Lower leg skin (tissue), 3 donors: Measurements from ENCODE around the gene CMIP.
"Not testable (repeated sequence)": the region's sequence is repeated elsewhere in the genome, so short reads cannot be mapped to it uniquely, and the experiment has no call there.

Experiments used
- POLR2A ChIP-seq, 2 donors: fragments of 450-650 bp; IDR thresholded peaks; one replicate each; pipeline ENCODE4 v1.6.1; 2016 to 2017; ENCODE audit warnings: antibody characterized with exemption in 2 of 2, mild to moderate bottlenecking in 1 of 2, moderate library complexity in 1 of 2
- TF ChIP-seq, protein P1 (sequence below), 3 donors: fragments of 450-650 bp; IDR thresholded peaks; one replicate each; pipeline ENCODE4 v1.5.1; 2016; ENCODE audit warnings: antibody characterized with exemption in 3 of 3, mild to moderate bottlenecking in 3 of 3, moderate library complexity in 2 of 3

DNA sequence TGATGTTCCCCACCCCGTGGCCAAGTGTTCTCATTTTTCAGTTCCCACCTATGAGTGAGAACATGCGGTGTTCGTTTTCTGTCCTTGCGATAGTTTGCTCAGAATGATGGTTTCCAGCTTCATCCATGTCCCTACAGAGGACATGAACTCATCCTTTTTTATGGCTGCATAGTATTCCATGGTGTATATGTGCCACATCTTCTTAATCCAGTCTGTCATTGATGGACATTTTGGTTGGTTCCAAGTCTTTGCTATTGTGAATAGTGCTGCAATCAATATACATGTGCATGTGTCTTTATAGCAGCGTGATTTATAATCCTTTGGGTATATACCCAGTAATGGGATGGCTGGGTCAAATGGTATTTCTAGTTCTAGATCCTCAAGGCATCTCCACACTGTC is 244.2 kb downstream of the CMIP start:
- TF ChIP-seq, protein P1, sequence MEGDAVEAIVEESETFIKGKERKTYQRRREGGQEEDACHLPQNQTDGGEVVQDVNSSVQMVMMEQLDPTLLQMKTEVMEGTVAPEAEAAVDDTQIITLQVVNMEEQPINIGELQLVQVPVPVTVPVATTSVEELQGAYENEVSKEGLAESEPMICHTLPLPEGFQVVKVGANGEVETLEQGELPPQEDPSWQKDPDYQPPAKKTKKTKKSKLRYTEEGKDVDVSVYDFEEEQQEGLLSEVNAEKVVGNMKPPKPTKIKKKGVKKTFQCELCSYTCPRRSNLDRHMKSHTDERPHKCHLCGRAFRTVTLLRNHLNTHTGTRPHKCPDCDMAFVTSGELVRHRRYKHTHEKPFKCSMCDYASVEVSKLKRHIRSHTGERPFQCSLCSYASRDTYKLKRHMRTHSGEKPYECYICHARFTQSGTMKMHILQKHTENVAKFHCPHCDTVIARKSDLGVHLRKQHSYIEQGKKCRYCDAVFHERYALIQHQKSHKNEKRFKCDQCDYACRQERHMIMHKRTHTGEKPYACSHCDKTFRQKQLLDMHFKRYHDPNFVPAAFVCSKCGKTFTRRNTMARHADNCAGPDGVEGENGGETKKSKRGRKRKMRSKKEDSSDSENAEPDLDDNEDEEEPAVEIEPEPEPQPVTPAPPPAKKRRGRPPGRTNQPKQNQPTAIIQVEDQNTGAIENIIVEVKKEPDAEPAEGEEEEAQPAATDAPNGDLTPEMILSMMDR (IDR thresholded peaks at IDR 0.05) = not testable (repeated sequence)
- not testable (repeated sequence) for TF ChIP-seq POLR2A (IDR thresholded peaks at IDR 0.05)
